ENCODE data around the gene TGM3.

- TF ChIP-seq REST (IDR thresholded peaks at IDR 0.05; ENCODE audit: low read depth, low read length) (no peak), TCF12 (IDR thresholded peaks at IDR 0.05; ENCODE audit: low read depth, low read length) (no peak), BHLHE40 (IDR thresholded peaks at IDR 0.05; ENCODE audit: borderline replicate concordance in 1 of 2, low read depth in 2 of 2, low read length in 1 of 2) (no peak), SREBF2 (IDR thresholded peaks at IDR 0.05; ENCODE audit: low read length) (no peak), SUZ12 (IDR thresholded peaks at IDR 0.05; ENCODE audit: unreplicated experiment) (no peak)
Observed at GRCh38 chr20:2382833-2383232, 87.0 kb downstream of the TGM3 start.

All from GM12878 (cell line).